ENCODE measurements around the gene LHFPL4. TPM values are rescaled to one million over a fixed set of nuclear protein-coding genes. Genes with fewer than 3 reads are reported as not detected.
"Not testable (repeated sequence)": the region's sequence is repeated elsewhere in the genome, so short reads cannot be mapped to it uniquely, and the experiment has no call there.

Gene LHFPL4
- not detected for total RNA-seq

GRCh38 chr3:9553021-9553947 lies at the start of gene LHFPL4:
TSS of gene LHFPL4 (minus strand) at chr3:9553822. CDS start at chr3:9552679, 1,143 bp downstream.
- Histone ChIP-seq H3K27ac (no peak within 1 kb of the TSS), H3K9me3 (no peaks in the 10 kb centered on the region), H3K27me3 (replicated peaks; ENCODE audit: insufficient read depth) (no peaks in the 10 kb centered on the region), H3K4me1 (ENCODE audit: control insufficient read depth in 1 of 2, low read depth in 2 of 2) (no peaks in the 10 kb centered on the region), H3K36me3 (no peaks in the 10 kb centered on the region), H3K4me3 (no peak within 1 kb of the TSS)
- no peak for TF ChIP-seq CTCF (IDR thresholded peaks at IDR 0.05)
- ATAC-seq (ENCODE audit: insufficient number of reproducible peaks, low FRiP score, low read depth) (no peak), DNase-seq (ENCODE audit: low spot score) (no peak)

- Histone ChIP-seq H3K27me3 (replicated peaks; ENCODE audit: insufficient read depth) (no peaks in the 10 kb centered on the region), H3K4me3 (no peak overlapping the region), H3K36me3 (no peaks in the 10 kb centered on the region), H3K9me3 (peaks cover 13% of the 10 kb centered on the region), H3K27ac (no peak overlapping the region), H3K4me1 (ENCODE audit: control insufficient read depth in 1 of 2, low read depth in 2 of 2) (peaks cover 0 to 10% of the 10 kb centered on the region in 2 donors)
- no peak for DNase-seq (ENCODE audit: low spot score)
- no peak for ATAC-seq (ENCODE audit: insufficient number of reproducible peaks, low FRiP score, low read depth)
- no peak for TF ChIP-seq CTCF (IDR thresholded peaks at IDR 0.05)
These were observed 49.0 kb upstream of the LHFPL4 start for GRCh38 chr3:9602620-9603019.

- H3K9me3 ChIP-seq; DNase-seq (ENCODE audit: low spot score); H3K27me3 ChIP-seq (replicated peaks; ENCODE audit: insufficient read depth); H3K27ac ChIP-seq; ATAC-seq (ENCODE audit: insufficient number of reproducible peaks, low FRiP score, low read depth); H3K36me3 ChIP-seq: not testable (repeated sequence)
- peaks cover 0 to 10% of the 10 kb centered on the region in 2 donors for H3K4me1 ChIP-seq (ENCODE audit: control insufficient read depth in 1 of 2, low read depth in 2 of 2)
- peak overlapping the region; percentile 59 for H3K4me3 ChIP-seq
These were observed 47.5 kb upstream of the LHFPL4 start for GRCh38 chr3:9601006-9601581.

GRCh38 chr3:9600597-9600996 lies 47.0 kb upstream of the LHFPL4 start:
- Histone ChIP-seq H3K27me3 (replicated peaks; ENCODE audit: insufficient read depth) (no peaks in the 10 kb centered on the region), H3K36me3 (no peaks in the 10 kb centered on the region), H3K27ac (no peak overlapping the region), H3K4me1 (ENCODE audit: control insufficient read depth in 1 of 2, low read depth in 2 of 2) (peaks cover 0 to 10% of the 10 kb centered on the region in 2 donors), H3K4me3 (peak overlapping the region; percentile 59), H3K9me3 (peaks cover 5% of the 10 kb centered on the region)
- ATAC-seq (ENCODE audit: insufficient number of reproducible peaks, low FRiP score, low read depth) (no peak), DNase-seq (ENCODE audit: low spot score) (no peak)
- TF ChIP-seq CTCF (IDR thresholded peaks at IDR 0.05), result no peak

- no peaks in the 10 kb centered on the region for H3K27me3 ChIP-seq (replicated peaks; ENCODE audit: insufficient read depth)
- no peaks in the 10 kb centered on the region for H3K9me3 ChIP-seq
- ATAC-seq (ENCODE audit: insufficient number of reproducible peaks, low FRiP score, low read depth) (no peak), DNase-seq (ENCODE audit: low spot score) (no peak)
- H3K36me3 ChIP-seq, result no peaks in the 10 kb centered on the region
- TF ChIP-seq CTCF (IDR thresholded peaks at IDR 0.05), result no peak
- H3K27ac ChIP-seq, result no peak overlapping the region
- peaks cover 0 to 10% of the 10 kb centered on the region in 2 donors for H3K4me1 ChIP-seq (ENCODE audit: control insufficient read depth in 1 of 2, low read depth in 2 of 2)
- no peak overlapping the region for H3K4me3 ChIP-seq
These were observed 45.3 kb upstream of the LHFPL4 start for GRCh38 chr3:9598783-9599387.
